Left lung (tissue), 10 donors: ENCODE results near the gene DNAJB7. TPM values are rescaled to one million over a fixed set of nuclear protein-coding genes. Genes with fewer than 3 reads are reported as not detected.
A peak's percentile ranks its signal among the peaks of the same experiment; 100 is the strongest.

Source experiments
- ATAC-seq: fragments of 200-7000 bp; cut with Tn5 transposase; one replicate; pipeline ENCODE4 v1.9.1; 2020; ENCODE audit warnings: moderate library complexity
- DNase-seq, 4 donors: peaks; one replicate each; pipeline ENCODE4 v3.0.0-alpha.2; 2013 to 2020
- H3K27ac ChIP-seq, 2 donors: fragments of 200-600 bp; sonication (generic) in 1 of 2; one replicate each; pipeline versions ENCODE4 v1.5.0 to v1.8.0; 2020 to 2021
- H3K27me3 ChIP-seq, 2 donors: fragments of 200-600 bp; sonication (generic) in 1 of 2; one replicate each; pipeline versions ENCODE4 v1.5.0 to v1.8.0; 2020 to 2021
- H3K36me3 ChIP-seq, 2 donors: fragments of 200-600 bp; sonication (generic) in 1 of 2; one replicate each; pipeline versions ENCODE4 v1.5.0 to v1.8.0; 2020 to 2021
- H3K4me1 ChIP-seq, 2 donors: fragments of 200-600 bp; one replicate each; pipeline ENCODE4 v1.8.0; 2021
- H3K4me3 ChIP-seq, 2 donors: fragments of 200-600 bp; sonication (generic) in 1 of 2; one replicate each; pipeline versions ENCODE4 v1.5.0 to v1.8.0; 2020 to 2021; ENCODE audit warnings: mild to moderate bottlenecking in 1 of 2
- H3K9me3 ChIP-seq, 2 donors: fragments of 200-600 bp; sonication (generic) in 1 of 2; one replicate each; pipeline versions ENCODE4 v1.5.0 to v1.8.0; 2020 to 2021
- CTCF ChIP-seq, 2 donors: fragments of 200-600 bp; sonication (generic) in 1 of 2; IDR thresholded peaks; one replicate each; pipeline versions ENCODE4 v1.5.0 to v1.8.0; 2021; ENCODE audit warnings: antibody characterized with exemption in 2 of 2
- intact Hi-C, 2 donors: fragments of 100-400 bp; cut with DNase I; formaldehyde crosslinking; loops; one replicate each; pipeline versions ENCODE4 v1.11.2 to v1.14.2; 2022
- polyA plus RNA-seq, 6 donors: library from polyadenylated mRNA; unstranded; fragments of 120-200 nt; gene quantifications; one replicate each; pipeline ENCODE4 v1.2.1, GENCODE V29; 2013; ENCODE audit not compliant: insufficient read length in 6 of 6
- total RNA-seq, 2 donors: library from RNA; stranded (reverse); fragmentation: NEBNext Ultra II Directional; extraction: Animal tissue kit (Norgen Biotek cat#: 25700); gene quantifications; one replicate each; pipeline ENCODE4 v1.2.1, GENCODE V29; 2021
- donor health status: DM: no; HTN: yes; CAD: no.
- donor health status: DM: no; HTN: no; CAD: no.

DNAJB7 gene
- total and polyA plus RNA-seq, 8 donors, result 0.89 to 1.3 (median 1.1) TPM; not detected in 2

- peak overlapping the region; percentile 98 to 99 for H3K27ac ChIP-seq
- ATAC-seq (no peak), DNase-seq (no peak)
- H3K4me1 ChIP-seq, result peaks cover 41 to 44% of the 10 kb centered on the region in 2 donors
- peak overlapping the region; percentile 73 to 93 for H3K4me3 ChIP-seq
- TF ChIP-seq CTCF (IDR thresholded peaks at IDR 0.05), result no peak
- H3K9me3 ChIP-seq, result no peaks in the 10 kb centered on the region
- intact Hi-C loops, result no loop called here
- H3K36me3 ChIP-seq, result peaks cover 0 to 4% of the 10 kb centered on the region in 2 donors
- no peaks in the 10 kb centered on the region for H3K27me3 ChIP-seq
These were observed 4.5 kb downstream of the DNAJB7 start for GRCh38 chr22:40857309-40857855.

GRCh38 chr22:40856513-40857308 is 5.2 kb downstream of the DNAJB7 start, which contains the start of the genes ST13 and XPNPEP3:
Gene ST13, minus strand, starts transcription at chr22:40856639. Its CDS starts 99 bp downstream, at chr22:40856540.
Gene XPNPEP3, plus strand, starts transcription at chr22:40857148. Its CDS starts 34 bp downstream, at chr22:40857182.
- Histone ChIP-seq H3K36me3 (peaks cover 0 to 4% of the 10 kb centered on the region in 2 donors), H3K27ac (peak within 1 kb of the TSS; percentile 98 to 99), H3K9me3 (no peaks in the 10 kb centered on the region), H3K4me3 (peak within 1 kb of the TSS; percentile 73 to 93), H3K4me1 (peaks cover 41 to 44% of the 10 kb centered on the region in 2 donors), H3K27me3 (no peaks in the 10 kb centered on the region)
- ATAC-seq, result peak; percentile 97
- intact Hi-C loops, result no loop called here
- TF ChIP-seq CTCF (IDR thresholded peaks at IDR 0.05), result peak in 1 of 2 donors; percentile 14
- DNase-seq, result peak; percentile 98 to 99 (median 98)

- intact Hi-C loops, result no loop called here
- H3K9me3 ChIP-seq, result no peaks in the 10 kb centered on the region
- ATAC-seq (peak; percentile 33), DNase-seq (peak in 3 of 4 donors; percentile 33 to 84 (median 43))
- peak overlapping the region; percentile 98 to 99 for H3K27ac ChIP-seq
- H3K4me1 ChIP-seq, result peaks cover 41 to 44% of the 10 kb centered on the region in 2 donors
- no peaks in the 10 kb centered on the region for H3K27me3 ChIP-seq
- H3K4me3 ChIP-seq, result peak overlapping the region; percentile 73 to 93
- H3K36me3 ChIP-seq, result peaks cover 0 to 4% of the 10 kb centered on the region in 2 donors
- TF ChIP-seq CTCF (IDR thresholded peaks at IDR 0.05), result no peak
These were observed 5.9 kb downstream of the DNAJB7 start for GRCh38 chr22:40855979-40856512.

GRCh38 chr22:40855071-40855978 is 6.6 kb downstream of the DNAJB7 start:
- no peaks in the 10 kb centered on the region for H3K9me3 ChIP-seq
- ATAC-seq, result no peak
- TF ChIP-seq CTCF (IDR thresholded peaks at IDR 0.05), result no peak
- peaks cover 41 to 49% of the 10 kb centered on the region in 2 donors for H3K4me1 ChIP-seq
- peak in 1 of 4 donors; percentile 28 for DNase-seq
- peak overlapping the region; percentile 73 to 93 for H3K4me3 ChIP-seq
- peaks cover 0 to 6% of the 10 kb centered on the region in 2 donors for H3K36me3 ChIP-seq
- H3K27me3 ChIP-seq, result no peaks in the 10 kb centered on the region
- intact Hi-C loops, result no loop called here
- H3K27ac ChIP-seq, result peak overlapping the region; percentile 98 to 99
